ENCODE measurements around the gene RHBDD2. TPM values are rescaled to one million over a fixed set of nuclear protein-coding genes. Genes with fewer than 3 reads are reported as not detected.
"Not testable (repeated sequence)": the region's sequence is repeated elsewhere in the genome, so short reads cannot be mapped to it uniquely, and the experiment has no call there.

The RHBDD2 gene
- total RNA-seq, 1 experiment from 2014 or later, result 79.3 TPM

DNA sequence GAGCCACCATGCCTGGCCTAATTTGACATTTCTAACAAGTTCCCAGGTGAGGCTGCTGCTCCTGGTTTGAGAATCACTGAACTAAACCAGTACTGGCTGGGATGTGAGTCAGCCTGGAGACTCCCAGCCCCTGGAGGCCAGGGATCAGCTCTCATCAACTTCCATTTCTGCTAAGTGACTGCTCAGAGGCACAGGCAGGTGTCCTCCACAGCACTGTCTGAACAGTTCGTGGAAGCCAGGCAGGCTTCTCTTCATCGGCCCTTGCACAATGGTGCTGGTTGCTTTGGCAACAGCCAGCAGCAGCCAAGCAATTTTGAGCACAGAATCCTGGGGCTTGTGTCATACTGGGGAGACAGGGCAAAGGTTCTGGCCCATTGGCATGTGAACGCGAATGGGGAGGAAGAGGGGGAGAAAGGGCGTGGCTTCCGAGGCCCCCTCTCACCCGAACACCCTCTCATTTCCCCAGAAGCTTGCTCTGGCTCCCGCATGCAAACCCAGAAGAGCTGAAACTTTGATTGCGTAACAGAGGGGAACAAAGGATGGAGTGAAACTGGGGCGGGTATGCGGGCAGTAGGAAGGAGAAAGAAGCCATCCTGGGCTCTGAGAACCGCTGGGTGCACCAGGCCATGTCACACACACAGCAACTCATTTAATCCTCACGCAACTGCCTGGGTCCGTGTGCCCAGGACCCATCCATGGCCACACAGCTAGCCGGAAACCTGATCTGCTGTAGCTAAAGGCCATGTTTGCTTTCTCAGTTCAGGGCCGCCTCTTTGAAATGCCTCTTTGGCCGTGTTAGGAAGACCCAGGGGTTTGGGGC is 27.2 kb downstream of the RHBDD2 start:
- no peaks in the 10 kb centered on the region for H3K36me3 ChIP-seq (ENCODE audit: control insufficient read depth, insufficient read depth, low read length)
- no peaks in the 10 kb centered on the region for H3K4me1 ChIP-seq (ENCODE audit: control insufficient read depth, insufficient read depth, low read length)
- POLR2A ChIA-PET, result interaction anchor here (0.7 kb wide), 2 partner anchors 11 to 979 kb away, joined by 5 to 6 read pairs; no protein-coding TSS in a partner anchor
- DNase-seq (ENCODE audit: low read depth, low spot score), result no peak
- TF ChIP-seq, protein P1, sequence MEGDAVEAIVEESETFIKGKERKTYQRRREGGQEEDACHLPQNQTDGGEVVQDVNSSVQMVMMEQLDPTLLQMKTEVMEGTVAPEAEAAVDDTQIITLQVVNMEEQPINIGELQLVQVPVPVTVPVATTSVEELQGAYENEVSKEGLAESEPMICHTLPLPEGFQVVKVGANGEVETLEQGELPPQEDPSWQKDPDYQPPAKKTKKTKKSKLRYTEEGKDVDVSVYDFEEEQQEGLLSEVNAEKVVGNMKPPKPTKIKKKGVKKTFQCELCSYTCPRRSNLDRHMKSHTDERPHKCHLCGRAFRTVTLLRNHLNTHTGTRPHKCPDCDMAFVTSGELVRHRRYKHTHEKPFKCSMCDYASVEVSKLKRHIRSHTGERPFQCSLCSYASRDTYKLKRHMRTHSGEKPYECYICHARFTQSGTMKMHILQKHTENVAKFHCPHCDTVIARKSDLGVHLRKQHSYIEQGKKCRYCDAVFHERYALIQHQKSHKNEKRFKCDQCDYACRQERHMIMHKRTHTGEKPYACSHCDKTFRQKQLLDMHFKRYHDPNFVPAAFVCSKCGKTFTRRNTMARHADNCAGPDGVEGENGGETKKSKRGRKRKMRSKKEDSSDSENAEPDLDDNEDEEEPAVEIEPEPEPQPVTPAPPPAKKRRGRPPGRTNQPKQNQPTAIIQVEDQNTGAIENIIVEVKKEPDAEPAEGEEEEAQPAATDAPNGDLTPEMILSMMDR (IDR thresholded peaks at IDR 0.05), result no peak
- TF ChIP-seq, protein P2, sequence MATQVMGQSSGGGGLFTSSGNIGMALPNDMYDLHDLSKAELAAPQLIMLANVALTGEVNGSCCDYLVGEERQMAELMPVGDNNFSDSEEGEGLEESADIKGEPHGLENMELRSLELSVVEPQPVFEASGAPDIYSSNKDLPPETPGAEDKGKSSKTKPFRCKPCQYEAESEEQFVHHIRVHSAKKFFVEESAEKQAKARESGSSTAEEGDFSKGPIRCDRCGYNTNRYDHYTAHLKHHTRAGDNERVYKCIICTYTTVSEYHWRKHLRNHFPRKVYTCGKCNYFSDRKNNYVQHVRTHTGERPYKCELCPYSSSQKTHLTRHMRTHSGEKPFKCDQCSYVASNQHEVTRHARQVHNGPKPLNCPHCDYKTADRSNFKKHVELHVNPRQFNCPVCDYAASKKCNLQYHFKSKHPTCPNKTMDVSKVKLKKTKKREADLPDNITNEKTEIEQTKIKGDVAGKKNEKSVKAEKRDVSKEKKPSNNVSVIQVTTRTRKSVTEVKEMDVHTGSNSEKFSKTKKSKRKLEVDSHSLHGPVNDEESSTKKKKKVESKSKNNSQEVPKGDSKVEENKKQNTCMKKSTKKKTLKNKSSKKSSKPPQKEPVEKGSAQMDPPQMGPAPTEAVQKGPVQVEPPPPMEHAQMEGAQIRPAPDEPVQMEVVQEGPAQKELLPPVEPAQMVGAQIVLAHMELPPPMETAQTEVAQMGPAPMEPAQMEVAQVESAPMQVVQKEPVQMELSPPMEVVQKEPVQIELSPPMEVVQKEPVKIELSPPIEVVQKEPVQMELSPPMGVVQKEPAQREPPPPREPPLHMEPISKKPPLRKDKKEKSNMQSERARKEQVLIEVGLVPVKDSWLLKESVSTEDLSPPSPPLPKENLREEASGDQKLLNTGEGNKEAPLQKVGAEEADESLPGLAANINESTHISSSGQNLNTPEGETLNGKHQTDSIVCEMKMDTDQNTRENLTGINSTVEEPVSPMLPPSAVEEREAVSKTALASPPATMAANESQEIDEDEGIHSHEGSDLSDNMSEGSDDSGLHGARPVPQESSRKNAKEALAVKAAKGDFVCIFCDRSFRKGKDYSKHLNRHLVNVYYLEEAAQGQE (IDR thresholded peaks at IDR 0.05; ENCODE audit: insufficient read depth in 1 of 2, low read depth in 2 of 2, low read length in 1 of 2), result no peak
- no peak for TF ChIP-seq TCF7L2 (IDR thresholded peaks at IDR 0.05; ENCODE audit: low read depth, low read length)
- no peak for TF ChIP-seq SIN3A (IDR thresholded peaks at IDR 0.05; ENCODE audit: borderline replicate concordance, insufficient read depth, low read depth, low read length)
- TF ChIP-seq POLR2AphosphoS5 (IDR thresholded peaks at IDR 0.05; ENCODE audit: low read depth, low read length), result no peak
- no TSS peak for BruUV-seq (replicated peaks)
- intact Hi-C loops (cut with micrococcal nuclease; ENCODE audit: unreplicated experiment) (no loop called here), in situ Hi-C loops (cut with HindIII; ENCODE audit: low pct_unique_long_range_greater_than_20kb, low sequenced_read_pairs) (no loop called here)
- H3K4me3 ChIP-seq (ENCODE audit: low read depth in 2 of 2, low read length in 2 of 2), result no peak overlapping the region
- CTCF ChIA-PET, result no interaction called here
- H3K27ac ChIP-seq (ENCODE audit: low read length), result no peak overlapping the region
- H3K27me3 ChIP-seq (ENCODE audit: control insufficient read depth, insufficient read depth, low read length), result no peaks in the 10 kb centered on the region
- peak; percentile 57; the same call in 1 of the 2 replicates for ATAC-seq
- H3K9me3 ChIP-seq (ENCODE audit: control insufficient read depth, insufficient read depth, low read depth, low read length), result no peaks in the 10 kb centered on the region

DNA sequence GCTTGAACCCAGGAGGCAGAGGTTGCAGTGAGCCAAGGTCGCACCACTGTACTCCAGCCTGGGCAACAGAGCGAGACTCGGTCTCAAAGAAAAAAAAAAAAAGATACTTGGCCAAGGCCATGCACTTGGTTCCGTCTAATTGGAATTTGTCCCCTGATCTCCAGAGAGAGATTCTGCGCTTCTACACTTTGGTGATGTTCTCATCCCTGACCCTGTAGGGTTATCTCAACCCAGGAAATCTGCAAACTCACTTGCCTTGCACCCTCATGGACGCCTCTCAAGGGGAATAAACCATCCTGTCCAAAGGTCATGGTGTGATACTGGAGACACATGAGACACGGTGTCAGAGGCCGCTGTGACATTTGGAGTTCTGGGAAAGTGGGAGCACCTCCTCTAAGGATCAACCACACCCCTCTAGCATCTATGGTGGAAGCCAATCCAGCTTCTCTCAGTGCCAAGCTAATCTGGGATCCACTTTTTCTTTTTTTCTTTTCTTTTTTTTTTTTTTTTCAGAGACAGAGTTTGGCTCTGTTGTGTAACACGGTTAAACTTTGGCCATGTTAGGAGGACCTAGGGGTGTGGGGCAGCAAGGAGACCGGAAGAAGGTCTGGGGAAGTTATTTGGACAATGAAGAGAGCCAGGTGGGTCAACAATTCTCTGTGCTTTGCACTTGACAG is 28.3 kb downstream of the RHBDD2 start:
- in situ Hi-C loops (cut with HindIII; ENCODE audit: low pct_unique_long_range_greater_than_20kb, low sequenced_read_pairs), result no loop called here
- Histone ChIP-seq H3K4me1 (ENCODE audit: control insufficient read depth, insufficient read depth, low read length) (no peaks in the 10 kb centered on the region), H3K9me3 (ENCODE audit: control insufficient read depth, insufficient read depth, low read depth, low read length) (no peaks in the 10 kb centered on the region), H3K36me3 (ENCODE audit: control insufficient read depth, insufficient read depth, low read length) (no peaks in the 10 kb centered on the region), H3K4me3 (ENCODE audit: low read depth in 2 of 2, low read length in 2 of 2) (no peak overlapping the region), H3K27ac (ENCODE audit: low read length) (no peak overlapping the region), H3K27me3 (ENCODE audit: control insufficient read depth, insufficient read depth, low read length) (no peaks in the 10 kb centered on the region)
- ChIA-PET CTCF (no interaction called here), POLR2A (interaction anchor here (0.6 kb wide), 1 partner anchor 62 kb away, joined by 6 read pairs; no protein-coding TSS in a partner anchor)
- BruUV-seq (replicated peaks), result no TSS peak
- no peak for DNase-seq (ENCODE audit: low read depth, low spot score)
- intact Hi-C loops (cut with micrococcal nuclease; ENCODE audit: unreplicated experiment), result no loop called here
- ATAC-seq, result no peak
- TF ChIP-seq POLR2AphosphoS5 (IDR thresholded peaks at IDR 0.05; ENCODE audit: low read depth, low read length) (no peak), SIN3A (IDR thresholded peaks at IDR 0.05; ENCODE audit: borderline replicate concordance, insufficient read depth, low read depth, low read length) (no peak), TCF7L2 (IDR thresholded peaks at IDR 0.05; ENCODE audit: low read depth, low read length) (no peak)
- TF ChIP-seq, protein P2 (IDR thresholded peaks at IDR 0.05; ENCODE audit: insufficient read depth in 1 of 2, low read depth in 2 of 2, low read length in 1 of 2), result no peak
- TF ChIP-seq, protein P1 (IDR thresholded peaks at IDR 0.05), result no peak

DNA sequence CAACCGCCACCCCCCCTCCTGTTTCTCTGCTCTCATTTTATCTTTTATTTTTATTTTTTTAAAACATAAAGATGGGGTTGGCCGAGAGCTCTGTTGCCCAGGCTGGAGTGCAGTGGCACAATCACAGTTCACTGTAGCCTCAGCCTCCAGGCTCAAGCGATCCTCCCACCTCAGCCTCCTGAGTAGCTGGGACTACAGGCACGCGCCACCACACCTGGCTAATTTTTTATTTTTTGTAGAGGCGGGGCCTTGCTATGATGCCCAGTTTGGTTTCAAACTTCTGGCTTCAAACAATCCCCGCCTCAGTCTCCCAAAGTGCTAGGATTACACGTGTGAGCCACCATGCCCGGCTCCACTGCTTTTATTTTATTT is 28.8 kb downstream of the RHBDD2 start:
- H3K27ac ChIP-seq (ENCODE audit: low read length); DNase-seq (ENCODE audit: low read depth, low spot score); ATAC-seq; H3K4me3 ChIP-seq (ENCODE audit: low read depth in 2 of 2, low read length in 2 of 2); H3K9me3 ChIP-seq (ENCODE audit: control insufficient read depth, insufficient read depth, low read depth, low read length); BruUV-seq (replicated peaks); CTCF ChIA-PET; intact Hi-C loops (cut with micrococcal nuclease; ENCODE audit: unreplicated experiment); H3K27me3 ChIP-seq (ENCODE audit: control insufficient read depth, insufficient read depth, low read length); H3K4me1 ChIP-seq (ENCODE audit: control insufficient read depth, insufficient read depth, low read length); in situ Hi-C loops (cut with HindIII; ENCODE audit: low pct_unique_long_range_greater_than_20kb, low sequenced_read_pairs); H3K36me3 ChIP-seq (ENCODE audit: control insufficient read depth, insufficient read depth, low read length): not testable (repeated sequence)
- POLR2A ChIA-PET, result interaction anchor here (0.6 kb wide), 1 partner anchor 61 kb away, joined by 4 read pairs; no protein-coding TSS in a partner anchor
